ENCODE data around the gene CDKL4. TPM values are rescaled to one million over a fixed set of nuclear protein-coding genes. Genes with fewer than 3 reads are reported as not detected.
"Not testable (repeated sequence)": the region's sequence is repeated elsewhere in the genome, so short reads cannot be mapped to it uniquely, and the experiment has no call there.

Gene CDKL4
- total RNA-seq, 1 experiment from 2014 or later = not detected

DNA sequence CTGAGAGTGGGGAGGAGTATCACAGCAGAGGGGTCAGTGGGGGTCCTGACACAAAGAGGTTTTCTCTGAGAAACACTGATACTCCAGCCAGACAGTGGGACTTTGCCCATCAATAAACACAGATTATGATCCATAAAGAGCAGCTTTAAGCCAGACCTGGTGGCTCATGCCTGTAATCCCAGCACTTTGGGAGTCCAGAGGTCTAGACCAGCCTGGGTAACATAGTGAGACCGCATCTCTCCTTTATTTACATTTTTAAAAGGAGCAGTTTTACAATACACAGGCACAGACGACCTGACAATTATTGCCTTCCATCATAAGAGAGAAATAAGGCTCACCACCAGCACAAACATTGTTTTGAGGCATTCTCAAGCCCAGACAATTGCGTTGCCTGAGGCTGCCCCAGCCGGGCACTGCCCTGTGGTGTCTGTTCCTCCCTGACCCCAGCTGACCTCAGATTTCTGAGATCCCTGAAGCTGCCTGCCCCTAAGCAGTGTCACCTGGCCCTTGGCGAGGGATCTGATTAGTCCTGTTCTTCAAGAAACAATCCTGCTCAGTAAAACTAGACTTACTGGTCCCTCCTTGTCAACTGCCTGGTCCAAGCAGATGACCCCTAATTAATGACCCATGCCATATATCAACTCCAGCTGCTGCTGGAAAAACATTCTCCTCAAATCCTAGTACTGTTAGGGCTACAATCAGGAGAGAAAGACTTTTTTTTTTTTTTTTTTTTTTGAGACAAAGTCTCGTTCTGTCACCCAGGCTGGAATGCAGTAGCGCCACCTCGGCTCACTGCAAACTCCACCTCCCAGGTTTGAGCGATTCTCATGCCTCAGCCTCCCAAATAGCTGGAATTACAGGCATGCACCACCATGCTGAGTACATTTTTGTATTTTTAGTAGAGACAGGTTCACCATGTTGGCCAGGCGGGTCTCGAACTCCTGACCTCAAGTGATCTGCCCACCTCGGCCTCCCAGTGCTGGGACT, 63.5 kb downstream of the CDKL4 start:
- DNase-seq (ENCODE audit: low read depth) = no peak

DNA sequence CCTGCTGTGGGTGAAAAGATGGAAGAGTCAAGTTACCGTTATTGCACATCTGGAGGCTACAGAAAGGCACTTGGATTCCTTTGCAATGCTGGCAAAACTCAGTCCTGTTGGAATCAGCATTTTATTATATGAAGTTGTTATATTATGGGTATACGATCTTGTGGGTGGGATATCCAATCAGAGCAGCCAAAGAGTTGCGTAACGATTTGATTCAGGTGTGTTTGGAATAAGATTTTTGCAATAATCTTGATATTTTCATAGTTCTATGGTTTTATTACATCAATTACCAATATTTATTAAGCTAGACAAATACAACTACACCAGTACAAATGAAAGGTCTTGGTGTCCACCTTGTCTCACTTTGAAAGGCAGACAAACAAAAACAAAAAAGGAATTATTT, 65.0 kb downstream of the CDKL4 start:
- no peak for DNase-seq (ENCODE audit: low read depth)

DNA sequence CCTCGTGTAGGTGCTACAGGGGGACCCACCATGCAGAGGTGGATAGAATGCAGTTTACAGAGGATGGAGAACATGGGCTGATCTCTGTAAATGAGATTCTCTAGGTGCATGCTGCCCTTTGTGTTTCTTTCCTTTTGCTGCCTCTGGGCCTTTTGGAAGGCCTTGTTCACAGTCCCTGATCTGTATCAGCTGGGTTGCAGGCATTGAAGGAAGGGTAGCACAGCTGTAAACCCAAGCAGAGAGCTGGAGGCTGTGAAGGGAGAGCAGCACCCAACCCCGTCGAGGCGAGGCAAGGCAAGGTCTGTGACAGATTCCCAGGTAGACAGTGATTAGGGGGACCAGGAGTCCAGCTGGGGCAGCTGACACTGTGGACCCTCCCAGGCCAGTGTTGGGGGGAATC, 66.8 kb downstream of the CDKL4 start:
- DNase-seq (ENCODE audit: low read depth) = no peak

DNA sequence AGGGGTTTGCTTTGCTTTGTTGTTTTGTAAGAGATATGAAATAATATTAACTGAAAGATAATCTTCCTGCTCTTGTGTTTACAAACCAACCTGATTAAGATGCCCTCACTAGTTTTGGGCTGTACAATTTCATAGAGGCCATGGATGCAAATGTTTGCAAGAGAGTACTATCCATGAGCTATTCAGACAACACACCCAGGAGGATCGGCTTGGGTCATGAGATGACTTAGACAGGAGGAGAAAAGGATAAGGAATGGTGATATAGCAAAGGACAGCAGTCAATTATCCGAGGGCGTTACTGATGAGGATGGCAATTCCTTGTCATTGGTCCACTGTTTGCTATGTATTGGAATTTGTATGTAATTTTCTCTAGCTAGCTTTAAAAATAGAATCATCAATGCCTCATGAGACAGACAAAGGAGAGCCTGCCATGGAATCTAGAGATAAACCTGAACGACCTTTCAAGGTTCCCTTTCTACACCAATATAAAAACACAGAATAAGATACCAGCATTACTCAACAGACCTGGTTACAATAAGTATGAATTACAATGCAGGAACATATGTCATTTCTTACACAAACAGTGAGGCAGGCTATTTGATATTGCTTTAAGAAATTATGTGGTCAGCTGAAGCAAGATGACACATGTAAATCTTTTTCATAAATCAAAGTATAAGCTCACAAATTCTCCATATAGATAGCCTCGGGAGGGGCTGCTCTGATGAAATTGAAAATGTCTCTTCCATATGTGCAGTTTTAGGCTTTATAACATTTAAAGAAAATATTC, 68.6 kb downstream of the CDKL4 start:
- no peak for DNase-seq (ENCODE audit: low read depth)

DNA sequence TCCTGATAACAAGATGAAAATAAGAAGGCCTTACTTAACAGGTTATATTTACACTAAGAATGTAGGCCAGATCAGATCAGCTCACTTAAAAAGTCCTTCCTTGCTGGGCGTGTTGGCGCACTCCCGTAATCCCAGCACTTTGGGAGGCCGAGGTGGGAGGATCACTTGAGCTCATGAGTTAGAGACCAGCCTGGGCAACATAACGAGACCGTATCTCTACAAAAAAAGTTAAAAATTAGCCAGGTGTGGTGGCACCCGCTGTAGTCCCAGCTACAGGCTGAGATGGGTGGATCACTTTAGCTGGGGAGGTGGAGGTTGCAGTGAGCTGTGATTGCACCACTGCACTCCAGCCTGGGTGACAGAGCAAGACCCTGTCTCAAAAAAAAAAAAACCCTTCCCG, 69.7 kb downstream of the CDKL4 start:
- DNase-seq (ENCODE audit: low read depth) = no peak

DNA sequence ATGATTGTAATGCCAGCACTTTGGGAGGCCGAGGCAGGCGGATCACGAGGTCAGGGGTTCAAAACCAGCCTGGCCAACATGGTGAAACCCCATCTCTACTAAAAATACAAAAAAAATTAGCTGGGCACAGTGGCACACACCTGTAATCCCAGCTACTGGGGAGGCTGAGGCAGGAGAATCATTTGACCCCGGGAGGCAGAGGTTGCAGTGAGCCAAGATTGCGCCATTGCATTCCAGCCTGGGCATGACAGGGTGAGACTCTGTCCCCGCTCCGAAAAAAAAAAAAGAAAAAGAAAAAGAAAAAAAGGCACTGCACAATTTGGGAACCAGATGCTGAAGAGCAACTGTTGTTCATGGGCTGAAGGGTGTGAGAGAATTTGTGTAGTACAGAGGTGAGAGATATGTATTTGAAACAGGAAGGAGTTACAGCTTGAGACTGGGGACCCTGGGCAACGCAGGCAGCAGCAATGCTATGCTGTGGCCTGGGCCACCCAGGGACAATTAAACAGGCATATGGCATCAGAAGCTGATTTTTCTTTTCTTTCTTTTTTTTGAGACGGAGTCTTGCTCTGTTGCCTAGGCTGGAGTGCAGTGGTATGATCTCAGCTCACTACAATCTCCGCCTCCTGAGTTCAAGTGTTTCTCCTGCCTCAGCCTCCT, 71.6 kb downstream of the CDKL4 start:
- DNase-seq (ENCODE audit: low read depth) = not testable (repeated sequence)

DNA sequence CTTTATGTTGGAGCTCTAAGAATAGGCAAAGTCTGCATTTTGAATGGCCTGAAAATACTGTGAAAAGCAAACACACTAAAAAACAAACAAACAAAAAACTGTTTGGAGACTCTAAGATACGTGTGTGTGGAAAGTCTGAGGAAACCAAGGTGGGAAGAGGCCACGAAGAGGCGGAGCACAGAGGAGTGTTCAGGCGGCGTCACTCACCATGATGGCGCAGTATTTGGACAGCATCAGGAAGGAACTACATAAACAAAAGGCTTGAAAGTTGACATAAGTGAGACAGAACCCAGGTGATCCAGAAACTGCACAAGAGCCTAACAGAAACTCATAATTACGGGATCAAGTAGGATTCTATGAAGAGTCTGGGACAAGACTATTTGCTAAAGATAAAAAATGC, 72.1 kb downstream of the CDKL4 start:
- no peak for DNase-seq (ENCODE audit: low read depth)

DNA sequence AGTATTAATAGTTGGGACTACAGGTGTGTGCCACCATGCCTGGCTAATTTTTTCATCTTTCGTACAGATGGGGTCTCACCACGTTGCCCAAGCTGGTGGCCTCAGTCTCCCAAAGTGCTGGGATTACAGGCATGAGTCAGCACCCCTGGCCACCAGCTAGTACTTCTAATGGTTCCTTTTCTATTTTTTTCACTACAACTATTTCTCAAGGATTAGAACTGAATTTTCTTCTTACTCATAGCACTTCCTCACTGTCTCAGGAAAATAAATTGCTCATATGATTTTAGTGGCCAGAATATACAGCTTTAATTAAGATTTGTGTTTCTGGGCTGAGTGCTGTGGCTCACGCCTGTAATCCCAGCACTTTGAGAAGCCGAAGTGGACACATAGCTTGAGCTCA, 79.7 kb downstream of the CDKL4 start:
- peak; percentile 27 for DNase-seq (ENCODE audit: low read depth)

DNA sequence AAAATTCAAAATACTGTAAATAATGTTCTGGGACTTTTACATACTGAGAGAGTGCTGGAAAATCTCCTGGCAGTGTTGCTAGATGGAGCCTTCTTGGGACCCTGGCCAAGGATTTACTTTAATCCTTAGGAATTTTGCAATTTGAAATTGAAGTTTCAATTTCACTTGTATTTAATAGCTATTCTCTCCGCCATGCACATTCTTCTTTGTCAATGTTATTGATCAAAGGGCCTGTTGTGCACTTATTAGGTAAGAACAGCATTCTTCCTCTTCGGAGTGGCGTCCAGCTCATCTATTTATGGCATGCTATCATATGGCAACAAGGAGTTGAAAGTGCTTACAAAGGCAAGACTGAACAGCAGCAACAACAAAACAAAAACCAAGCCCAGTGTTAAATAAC, 82.8 kb downstream of the CDKL4 start:
- no peak for DNase-seq (ENCODE audit: low read depth)

DNA sequence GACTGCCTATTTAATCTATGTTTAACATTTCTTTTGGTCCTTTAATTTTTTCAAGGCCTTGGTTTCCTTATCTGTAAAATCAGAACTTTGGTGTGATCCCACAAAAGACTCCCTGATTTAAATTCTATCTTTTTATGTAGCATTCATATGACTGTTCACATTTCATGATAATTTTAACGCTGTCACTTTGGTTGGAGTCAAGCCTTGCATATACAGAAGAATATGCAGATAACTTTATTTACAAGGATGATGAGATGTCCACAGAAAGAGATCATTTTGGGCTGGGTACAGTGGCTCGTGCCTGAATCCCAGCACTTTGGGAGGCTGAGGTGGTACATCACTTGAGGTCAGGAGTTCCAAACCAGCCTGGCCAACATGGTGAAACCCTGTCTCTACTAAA, 84.5 kb downstream of the CDKL4 start:
- no peak for DNase-seq (ENCODE audit: low read depth)

DNA sequence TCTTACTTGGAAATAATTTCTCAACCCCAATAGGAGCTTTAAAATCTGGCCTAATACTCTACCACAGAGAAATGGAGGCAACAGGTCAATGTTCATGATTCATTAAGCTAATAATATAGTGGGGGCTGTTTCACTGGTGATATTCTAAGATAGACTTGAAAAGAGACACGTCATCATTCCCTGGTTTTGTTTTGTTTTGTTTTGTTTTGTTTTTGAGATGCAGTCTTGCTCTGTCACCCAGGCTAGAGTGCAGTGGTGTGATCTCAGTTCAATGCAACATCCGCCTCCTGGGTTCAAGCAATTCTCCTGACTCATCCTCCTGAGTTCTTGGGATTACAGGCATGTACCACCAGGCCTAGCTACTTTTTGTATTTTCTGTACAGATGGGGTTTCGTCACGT, 85.4 kb downstream of the CDKL4 start:
- peak; percentile 13 for DNase-seq (ENCODE audit: low read depth)

DNA sequence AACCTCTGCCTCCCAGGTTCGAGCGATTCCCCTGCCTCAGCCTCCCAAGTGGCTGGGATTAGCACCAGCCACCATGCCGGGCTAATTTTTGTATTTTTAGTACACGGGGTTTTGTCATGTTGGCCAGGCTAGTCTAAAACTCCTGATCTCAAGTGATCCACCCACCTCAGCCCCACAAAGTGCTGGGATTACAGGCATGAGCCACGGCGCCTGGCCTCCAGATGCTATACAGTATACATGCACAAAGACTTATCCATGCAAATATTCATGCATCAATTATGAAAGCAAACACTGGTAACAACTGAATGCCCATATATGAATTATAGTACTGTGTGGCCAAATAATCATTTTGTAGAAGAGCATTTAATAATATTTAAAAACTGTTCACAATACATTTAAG, 86.9 kb downstream of the CDKL4 start:
- DNase-seq (ENCODE audit: low read depth) = no peak

DNA sequence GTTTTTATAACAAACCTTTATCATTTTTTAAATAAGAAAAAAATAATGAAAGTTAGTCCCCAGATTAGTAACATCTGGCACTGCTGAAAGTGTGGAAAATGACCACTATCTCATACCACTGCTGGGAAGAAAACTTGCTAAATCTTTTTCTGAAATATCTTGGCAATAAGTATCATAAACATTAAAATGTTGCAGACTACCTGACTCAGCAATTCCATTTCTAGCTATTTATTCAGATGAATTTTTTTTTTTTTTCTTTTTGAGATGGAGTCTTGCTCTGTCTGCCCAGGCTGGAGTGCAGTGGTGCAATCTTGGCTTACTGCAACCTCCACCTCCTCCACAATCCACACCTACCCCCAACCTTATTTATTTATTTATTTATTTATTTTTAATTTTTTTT, 87.7 kb downstream of the CDKL4 start:
- DNase-seq (ENCODE audit: low read depth) = no peak

DNA sequence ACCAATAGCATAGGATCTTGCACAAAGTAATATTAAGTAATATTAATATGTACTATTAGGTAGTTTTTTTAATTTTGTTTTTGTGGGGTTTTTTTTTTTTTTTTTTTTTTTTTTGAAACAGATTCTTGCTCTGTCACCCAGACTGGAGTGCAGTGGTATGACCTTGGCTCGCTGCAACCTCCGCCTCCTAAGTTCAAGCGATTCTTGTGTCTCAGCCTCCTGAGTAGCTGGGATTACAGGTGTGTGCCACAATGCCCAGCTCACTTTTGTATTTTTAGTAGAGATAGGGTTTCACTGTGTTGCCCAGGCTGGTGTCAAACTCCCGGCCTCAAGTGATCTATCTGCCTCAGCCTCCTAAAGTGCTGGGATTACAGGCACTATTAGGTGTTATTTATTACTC, 88.2 kb downstream of the CDKL4 start:
- not testable (repeated sequence) for DNase-seq (ENCODE audit: low read depth)

DNA sequence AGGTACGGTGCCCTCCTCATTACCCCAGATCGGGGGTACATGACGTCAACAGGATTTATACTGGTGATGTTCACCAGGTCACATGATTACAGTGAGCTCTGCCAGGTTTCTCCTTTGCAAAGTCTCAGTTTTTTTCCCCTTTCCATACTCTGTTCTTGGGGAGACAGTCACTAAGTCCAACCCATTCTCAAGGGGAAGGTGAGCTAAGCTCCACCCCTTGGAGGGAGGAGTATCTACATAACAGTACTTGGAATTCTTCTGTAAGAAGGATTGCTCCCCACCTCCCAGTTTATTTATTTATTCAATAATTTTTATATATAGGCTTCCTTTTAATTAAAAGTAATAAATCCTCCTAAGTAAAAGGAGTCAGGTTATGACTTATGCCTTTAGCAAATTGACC, 88.8 kb downstream of the CDKL4 start:
- DNase-seq (ENCODE audit: low read depth) = no peak

DNA sequence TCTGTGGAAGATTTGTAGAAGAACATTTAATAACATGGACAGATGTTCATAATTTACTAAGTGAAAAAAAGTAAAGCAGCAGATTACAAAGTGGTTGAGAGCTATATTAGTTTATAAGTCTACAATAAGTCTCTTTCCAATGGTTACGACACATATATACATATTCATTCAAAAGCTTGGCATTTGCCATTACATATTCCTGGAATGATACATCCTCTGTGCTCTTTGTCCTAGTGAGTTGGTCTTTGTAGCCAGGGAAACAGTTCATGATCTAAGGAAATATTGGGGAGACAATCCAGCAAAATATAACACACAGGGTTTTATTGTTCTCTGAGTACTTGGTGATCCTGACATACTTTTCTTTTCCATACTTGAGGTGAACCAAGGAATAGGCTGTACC, 90.5 kb downstream of the CDKL4 start:
- DNase-seq (ENCODE audit: low read depth) = no peak

DNA sequence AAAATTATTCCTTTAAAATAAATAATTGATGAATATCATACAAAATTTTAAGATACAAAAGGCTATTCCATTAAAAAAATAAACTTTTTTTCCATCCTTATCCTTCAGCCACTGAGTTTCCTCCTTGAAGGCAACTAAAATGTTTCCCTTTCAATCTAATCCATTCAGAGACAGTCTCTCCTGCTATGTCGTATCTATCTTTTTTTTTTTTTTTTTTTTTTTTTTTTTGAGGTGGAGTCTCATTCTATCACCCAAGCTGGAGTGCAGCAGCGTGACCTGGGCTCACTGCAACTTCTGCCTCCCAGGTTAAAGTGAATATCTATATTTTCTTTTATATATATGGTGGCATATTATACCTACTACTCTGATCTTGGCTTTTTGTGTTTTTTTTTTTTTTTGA, 91.3 kb downstream of the CDKL4 start:
- no peak for DNase-seq (ENCODE audit: low read depth)

DNA sequence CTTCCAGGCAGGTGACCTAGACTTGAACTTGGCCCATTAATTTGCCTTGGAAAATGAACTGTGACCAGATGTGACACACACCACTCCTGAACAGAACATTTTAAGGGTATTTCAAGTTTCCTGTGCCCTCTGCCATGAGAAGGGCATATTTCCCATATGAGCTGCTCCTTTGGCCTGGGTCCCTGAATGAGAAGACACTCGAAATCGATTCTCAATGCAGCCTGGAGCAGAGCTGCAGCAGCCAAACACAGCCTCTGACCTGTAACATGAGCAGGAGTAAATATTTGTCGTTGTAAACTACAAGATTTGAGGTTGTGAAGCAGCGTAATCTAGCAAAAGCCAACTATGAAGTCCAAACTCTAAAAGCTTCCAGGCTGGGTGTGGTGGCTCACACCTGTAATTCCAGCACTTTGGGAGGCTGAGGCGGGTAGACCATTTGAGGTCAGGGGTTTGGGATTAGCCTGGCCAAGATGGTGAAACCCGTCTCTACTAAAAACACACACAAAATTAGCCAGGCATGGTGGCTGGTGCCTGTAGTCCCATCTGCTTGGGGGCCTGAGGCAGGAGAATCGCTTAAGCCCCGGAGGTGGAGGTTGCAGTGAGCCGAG, 92.8 kb downstream of the CDKL4 start:
- DNase-seq (ENCODE audit: low read depth) = no peak

DNA sequence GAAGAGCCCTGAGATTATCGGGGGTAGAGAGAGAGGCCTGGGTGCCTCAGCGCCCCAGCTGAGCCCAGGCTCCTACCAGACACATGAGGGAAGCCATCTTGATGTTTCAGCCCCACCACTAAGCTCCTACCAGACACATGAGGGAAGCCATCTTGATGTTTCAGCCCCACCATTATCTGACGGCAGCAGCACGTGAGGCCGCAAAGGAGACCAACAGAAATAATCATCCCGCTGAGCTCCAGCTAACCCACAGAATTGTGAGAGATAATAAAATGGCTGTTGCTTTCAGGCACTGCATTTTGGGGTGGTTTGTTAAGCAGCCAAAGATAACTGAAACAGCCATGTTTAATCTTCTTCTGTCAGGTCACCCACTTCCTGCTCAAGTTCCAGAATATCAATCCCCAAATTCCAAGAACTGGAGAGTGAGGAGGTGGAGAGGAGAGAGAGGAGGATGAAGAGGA, 93.6 kb downstream of the CDKL4 start:
- no peak for DNase-seq (ENCODE audit: low read depth)

DNA sequence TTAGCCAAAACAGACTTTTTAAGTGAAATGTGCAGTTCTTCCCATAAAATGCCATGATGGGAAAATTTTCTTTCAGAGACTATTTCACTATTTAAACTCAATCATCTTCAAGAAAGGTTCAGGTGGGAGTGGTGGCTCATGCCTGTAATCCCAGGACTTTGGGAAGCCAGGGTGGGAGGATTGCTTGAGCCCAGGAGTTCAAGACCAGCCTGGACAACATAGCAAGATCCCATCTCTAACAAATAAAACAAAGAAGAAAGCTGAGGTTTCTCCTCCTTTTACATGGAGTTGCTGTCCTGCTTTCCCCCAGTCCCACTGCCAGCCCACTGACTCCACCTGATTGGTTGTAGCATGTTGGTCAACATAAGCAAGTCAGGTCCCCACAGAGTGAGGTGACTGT, 97.1 kb downstream of the CDKL4 start:
- DNase-seq (ENCODE audit: low read depth) = no peak

DNA sequence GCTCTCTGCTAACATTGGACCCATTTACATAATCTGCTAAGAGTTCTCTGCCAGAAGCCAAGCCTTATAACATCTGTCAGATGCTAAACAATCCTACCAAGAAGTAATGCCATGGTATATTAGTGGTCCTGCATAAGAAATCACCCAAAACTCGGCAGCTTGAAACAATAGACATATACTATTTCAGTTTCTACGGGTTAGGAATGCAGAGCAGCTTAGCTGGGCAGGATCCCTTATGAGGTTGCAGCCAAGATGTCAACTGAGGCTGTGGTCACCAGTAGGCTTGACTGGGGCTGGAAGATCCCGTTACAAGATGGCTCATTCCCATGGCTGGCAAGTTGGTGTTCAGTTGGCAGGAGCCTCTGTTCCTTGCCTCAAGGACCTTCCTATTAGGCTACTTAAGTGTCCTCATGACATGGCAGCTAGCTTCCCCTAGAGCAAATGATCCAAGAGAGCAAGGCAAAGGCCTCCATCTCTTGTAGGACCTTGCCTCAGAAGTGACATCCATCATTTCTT, 97.8 kb downstream of the CDKL4 start:
- DNase-seq (ENCODE audit: low read depth) = no peak

Measured in HT1080 (cell line).